Ovary (tissue), 3 donors: ENCODE results near the gene DDX39A.

Experiments used
- CTCF ChIP-seq, 3 donors: fragments of 450-650 bp in 2 of 3; fragments of 200-600 bp in 1 of 3; IDR thresholded peaks; one replicate each; pipeline versions ENCODE4 v1.5.1 to v1.8.0; 2016 to 2022; ENCODE audit warnings: antibody characterized with exemption in 3 of 3, mild to moderate bottlenecking in 1 of 3
- EP300 ChIP-seq: sonication (generic); formaldehyde crosslinking; IDR thresholded peaks from one replicate; pipeline ENCODE4 v1.6.1; 2017; ENCODE audit warnings: antibody characterized with exemption
- donor health status: DM: no; HTN: no; CAD: no.

DNA sequence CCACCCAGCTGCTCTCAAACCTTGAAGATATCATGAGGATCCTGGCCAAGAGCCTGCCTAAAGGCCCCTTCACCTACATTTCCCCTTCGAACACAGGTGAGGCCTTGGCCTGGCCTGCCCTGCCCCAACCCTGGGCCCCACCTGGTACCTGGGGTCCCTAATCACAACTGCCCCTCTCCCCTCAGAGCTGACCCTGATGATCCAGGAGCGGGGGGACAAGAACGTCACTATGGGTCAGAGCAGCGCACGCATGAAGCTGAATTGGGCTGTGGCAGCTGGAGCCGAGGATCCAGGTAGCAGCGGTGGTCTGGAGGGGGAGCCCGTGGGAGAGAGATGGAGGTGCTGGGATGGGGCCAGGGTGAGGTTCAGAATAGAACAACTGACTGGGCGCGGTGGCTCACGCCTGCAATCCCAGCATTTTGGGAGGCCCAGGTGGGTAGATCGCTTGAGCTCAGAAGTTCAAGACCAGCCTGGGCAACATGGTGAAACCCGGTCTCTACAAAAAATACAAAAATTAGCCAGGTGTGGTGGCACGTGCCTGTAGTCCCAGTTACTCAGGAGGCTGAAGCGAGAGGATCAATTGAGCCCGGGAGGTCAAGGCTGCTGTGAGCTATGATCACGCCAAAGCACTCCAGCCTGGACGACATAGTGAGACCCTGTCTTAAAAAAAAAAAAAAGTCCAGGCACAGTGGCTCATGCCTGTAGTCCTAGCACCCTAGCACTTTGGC, 17.5 kb downstream of the DDX39A start:
- TF ChIP-seq EP300 (no peak), CTCF (IDR thresholded peaks at IDR 0.05) (no peak)
